CD4-positive, alpha-beta T cell (primary cell): ENCODE measurements around the gene SDC3. TPM values are rescaled to one million over a fixed set of nuclear protein-coding genes. Genes with fewer than 3 reads are reported as not detected.

ENCODE experiments used
- ATAC-seq: fragments of 200-7000 bp; cut with Tn5 transposase; one replicate; pipeline ENCODE4 v1.10.0; 2022; ENCODE audit warnings: mild to moderate bottlenecking; ENCODE audit not compliant: poor library complexity
- CTCF ChIA-PET: fragments of 350-600 bp; sonication (Branson Sonifier 250); formaldehyde crosslinking; loops from one replicate; lab custom pipeline; 2021; ENCODE audit warnings: antibody characterized with exemption, inconsistent platforms; lab: Charles Lee
- POLR2A ChIA-PET: fragments of 350-600 bp; sonication (Branson Sonifier 250); formaldehyde crosslinking; loops from one replicate; lab custom pipeline; 2021; ENCODE audit warnings: antibody characterized with exemption, inconsistent platforms; lab: Charles Lee
- DNase-seq, 14 experiments: peaks; one replicate each; pipeline ENCODE4 v3.0.0-alpha.2; 2013 to 2020; ENCODE audit warnings: mixed read lengths in 2 of 14
- H3K27ac ChIP-seq, 2 donors: one replicate each; pipeline versions ENCODE4 v1.5.1 to v1.7.0; 2013; ENCODE audit warnings: low read length in 2 of 2, low read depth in 1 of 2, mild to moderate bottlenecking in 1 of 2
- H3K27me3 ChIP-seq, 2 experiments: 1 replicate in 1 of 2; 2 replicates in 1 of 2; pipeline versions ENCODE4 v1.6.1 to v1.7.0; 2013; ENCODE audit warnings: low read length in 2 of 2, control low read depth in 1 of 2, mild to moderate bottlenecking in 1 of 2, moderate library complexity in 1 of 2; ENCODE audit not compliant: insufficient read depth in 2 of 2, control insufficient read depth in 1 of 2
- H3K36me3 ChIP-seq: one replicate; pipeline ENCODE4 v1.6.1; 2013; ENCODE audit warnings: low read length, control low read depth; ENCODE audit not compliant: insufficient read depth
- H3K4me1 ChIP-seq: one replicate; pipeline ENCODE4 v1.6.1; 2013; ENCODE audit warnings: low read length, control low read depth; ENCODE audit not compliant: insufficient read depth
- H3K4me3 ChIP-seq: one replicate; pipeline ENCODE4 v1.5.1; 2013; ENCODE audit warnings: mild to moderate bottlenecking, low read length, moderate library complexity
- H3K9me3 ChIP-seq, 2 experiments: 1 replicate in 1 of 2; 2 replicates in 1 of 2; pipeline versions ENCODE4 v1.6.1 to v1.7.0; 2013; ENCODE audit warnings: low read length in 2 of 2, mild to moderate bottlenecking in 2 of 2, control low read depth in 1 of 2, moderate library complexity in 1 of 2; ENCODE audit not compliant: control insufficient read depth in 1 of 2, insufficient read depth in 1 of 2
- H3K27ac Mint-ChIP-seq: one replicate; pipeline ENCODE4 v1.8.0; 2020; ENCODE audit warnings: mixed read lengths
- H3K27me3 Mint-ChIP-seq: one replicate; pipeline ENCODE4 v1.8.0; 2021; ENCODE audit warnings: mixed read lengths
- H3K36me3 Mint-ChIP-seq: one replicate; pipeline ENCODE4 v1.8.0; 2021; ENCODE audit warnings: low read depth, mixed read lengths
- H3K4me1 Mint-ChIP-seq: one replicate; pipeline ENCODE4 v1.8.0; 2021; ENCODE audit warnings: low read depth, mixed read lengths
- H3K4me3 Mint-ChIP-seq: one replicate; pipeline ENCODE4 v1.8.0; 2020; ENCODE audit warnings: mild to moderate bottlenecking, mixed read lengths
- H3K9me3 Mint-ChIP-seq: one replicate; pipeline ENCODE4 v1.8.0; 2020; ENCODE audit warnings: mixed read lengths
- CTCF ChIP-seq: fragments of 200-600 bp; IDR thresholded peaks from one replicate; pipeline ENCODE4 v1.8.0; 2022; ENCODE audit warnings: antibody characterized with exemption, mild to moderate bottlenecking
- intact Hi-C, 2 experiments: fragments of 100-400 bp; cut with DNase I in 1 of 2; cut with micrococcal nuclease in 1 of 2; formaldehyde crosslinking; loops; one replicate each; pipeline versions ENCODE4 v1.15.1 to v1.9.0; 2023 to 2025; cut with DNase I, micrococcal nuclease
- total RNA-seq, 174 experiments: library from RNA in 2 of 174; stranded (reverse) in 2 of 174; gene quantifications; one replicate each; pipeline ENCODE4 v1.2.3 and lab custom pipeline; 2021 to 2026

SDC3 gene
- total RNA-seq, 2 experiments from 2014 or later: 0.14 TPM; not detected in 1

GRCh38 chr1:30905916-30906620 is 2.5 kb downstream of the SDC3 start:
- no peaks in the 10 kb centered on the region for H3K36me3 Mint-ChIP-seq
- no peaks in the 10 kb centered on the region for H3K9me3 Mint-ChIP-seq
- H3K27ac ChIP-seq: no peak overlapping the region
- H3K27ac Mint-ChIP-seq: no peak overlapping the region
- peaks cover 58% of the 10 kb centered on the region for H3K27me3 Mint-ChIP-seq
- H3K36me3 ChIP-seq: no peaks in the 10 kb centered on the region
- DNase-seq (no peak), ATAC-seq (no peak)
- CTCF ChIA-PET: no interaction called here
- H3K4me3 ChIP-seq: no peak overlapping the region
- peak overlapping the region; percentile 42 for H3K4me3 Mint-ChIP-seq
- no peak for TF ChIP-seq CTCF
- peaks cover 0 to 12% of the 10 kb centered on the region in 2 experiments for H3K9me3 ChIP-seq
- H3K4me1 Mint-ChIP-seq: peaks cover 16% of the 10 kb centered on the region
- POLR2A ChIA-PET: interaction anchor here (0.5 kb wide), 1 partner anchor 1416 kb away, joined by 3 read pairs; no protein-coding TSS in a partner anchor
- intact Hi-C loops: no loop called here
- peaks cover 20% of the 10 kb centered on the region for H3K4me1 ChIP-seq
- peaks cover 29 to 35% of the 10 kb centered on the region in 2 experiments for H3K27me3 ChIP-seq

DNA sequence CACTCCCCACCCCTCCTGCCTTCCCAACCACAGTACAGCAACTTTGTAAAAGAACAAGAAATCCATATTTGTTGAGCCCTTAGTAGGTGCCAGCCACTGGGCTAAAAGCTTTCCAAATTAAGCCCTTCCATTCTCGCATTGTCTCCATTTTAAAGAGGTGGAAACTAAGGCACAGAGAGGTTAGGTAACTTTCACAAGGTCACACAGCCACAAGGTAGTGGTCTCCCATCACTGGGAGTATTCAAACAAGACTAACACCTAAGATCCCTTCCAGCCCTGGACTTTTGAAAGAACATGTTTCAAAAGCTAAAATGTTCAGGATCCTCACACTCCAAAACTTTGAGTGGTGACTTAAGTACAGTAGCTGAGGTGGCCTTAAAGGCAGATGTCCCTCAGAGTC is 3.2 kb downstream of the SDC3 start:
- intact Hi-C loops: no loop called here
- ATAC-seq (no peak), DNase-seq (no peak)
- Mint-ChIP-seq H3K4me3 (peak overlapping the region; percentile 27), H3K9me3 (no peaks in the 10 kb centered on the region), H3K36me3 (no peaks in the 10 kb centered on the region), H3K27me3 (peaks cover 51% of the 10 kb centered on the region), H3K4me1 (peaks cover 16% of the 10 kb centered on the region), H3K27ac (no peak overlapping the region)
- TF ChIP-seq CTCF: no peak
- Histone ChIP-seq H3K27me3 (peaks cover 26 to 30% of the 10 kb centered on the region in 2 experiments), H3K4me3 (no peak overlapping the region), H3K9me3 (peaks cover 0 to 12% of the 10 kb centered on the region in 2 experiments), H3K36me3 (no peaks in the 10 kb centered on the region), H3K4me1 (peaks cover 19% of the 10 kb centered on the region), H3K27ac (no peak overlapping the region)
- CTCF ChIA-PET: no interaction called here
- POLR2A ChIA-PET: no interaction called here

- ATAC-seq: no peak
- no peak overlapping the region for H3K4me3 ChIP-seq
- ChIA-PET POLR2A (no interaction called here), CTCF (interaction anchor here (1.2 kb wide), 1 partner anchor 126 kb away, joined by 4 read pairs; no protein-coding TSS in a partner anchor)
- intact Hi-C loops: no loop called here
- H3K9me3 ChIP-seq: peaks cover 0 to 12% of the 10 kb centered on the region in 2 experiments
- H3K27me3 ChIP-seq: peaks cover 26 to 30% of the 10 kb centered on the region in 2 experiments
- Mint-ChIP-seq H3K27me3 (peaks cover 51% of the 10 kb centered on the region), H3K9me3 (no peaks in the 10 kb centered on the region), H3K36me3 (no peaks in the 10 kb centered on the region), H3K4me1 (peaks cover 16% of the 10 kb centered on the region), H3K27ac (no peak overlapping the region), H3K4me3 (no peak overlapping the region)
- no peak for DNase-seq
- no peak overlapping the region for H3K27ac ChIP-seq
- H3K4me1 ChIP-seq: peaks cover 19% of the 10 kb centered on the region
- no peak for TF ChIP-seq CTCF
- H3K36me3 ChIP-seq: no peaks in the 10 kb centered on the region
Measured at GRCh38 chr1:30904962-30905335, 3.6 kb downstream of the SDC3 start.
